ENCODE results near the gene FAM89A. TPM values are rescaled to one million over a fixed set of nuclear protein-coding genes. Genes with fewer than 3 reads are reported as not detected.

The FAM89A gene
- total RNA-seq, 1 experiment from 2014 or later = 1.5 TPM

GRCh38 chr1:230983811-230984210, 56.2 kb downstream of the FAM89A start:
- Histone ChIP-seq H4K5ac (ENCODE audit: insufficient read length, low read depth, low read length) (no peak overlapping the region), H2BK20ac (ENCODE audit: low read depth, low read length, poor library complexity, severe bottlenecking) (no peak overlapping the region), H4K91ac (ENCODE audit: insufficient read length, low read depth, low read length) (no peak overlapping the region), H3K27ac (ENCODE audit: insufficient read length, low read depth, low read length) (no peak overlapping the region), H3K56ac (ENCODE audit: insufficient read length, low read depth, low read length) (no peak overlapping the region), H3K9ac (ENCODE audit: extremely low read depth, insufficient read length, low read length) (no peak overlapping the region), H2BK5ac (ENCODE audit: insufficient read length, low read length) (no peak overlapping the region), H2AK5ac (ENCODE audit: insufficient read length, low read length) (no peak overlapping the region), H3K27me3 (ENCODE audit: insufficient read depth, low read length) (peaks cover 66% of the 10 kb centered on the region), H3T11ph (ENCODE audit: low read length) (no peak overlapping the region), H3K18ac (ENCODE audit: insufficient read length, low read depth, low read length) (no peak overlapping the region), H4K8ac (replicated peaks; ENCODE audit: insufficient read length, low read depth, low read length) (no peak overlapping the region), H3K14ac (ENCODE audit: insufficient read depth, low read length) (no peak overlapping the region), H3K23ac (ENCODE audit: insufficient read length, low read depth, low read length) (no peak overlapping the region), H4K20me1 (ENCODE audit: control insufficient read depth, insufficient read depth, insufficient read length) (no peaks in the 10 kb centered on the region), H3K4me1 (ENCODE audit: insufficient read depth, low read length) (0 out of 2 replicates have a peak, but pooled peaks cover 2% of the 10 kb centered on the region), H3K4ac (ENCODE audit: low read depth, low read length) (no peak overlapping the region), H3K79me1 (ENCODE audit: insufficient read depth, low read depth, low read length, poor library complexity, severe bottlenecking) (no peaks in the 10 kb centered on the region), H2BK120ac (ENCODE audit: low read depth, low read length, poor library complexity, severe bottlenecking) (no peak overlapping the region), H2AFZ (ENCODE audit: low read length) (no peak overlapping the region), H3K79me2 (ENCODE audit: insufficient read depth, low read length) (no peaks in the 10 kb centered on the region), H2BK15ac (ENCODE audit: low read depth, low read length) (no peak overlapping the region), H3K9me3 (ENCODE audit: control insufficient read depth, low read depth, low read length) (no peaks in the 10 kb centered on the region), H3K23me2 (ENCODE audit: insufficient read length, low read depth, low read length, poor library complexity, severe bottlenecking) (peaks cover 6% of the 10 kb centered on the region), H2BK12ac (ENCODE audit: insufficient read length, low read depth, low read length) (no peak overlapping the region), H3K4me2 (ENCODE audit: insufficient read depth, insufficient read length, low read length) (no peak overlapping the region)
- DNase-seq = no peak
- H3K36me3 Mint-ChIP-seq (ENCODE audit: insufficient read depth in 1 of 3, low read depth in 3 of 3) = peaks cover 0 to 7% (median 5%) of the 10 kb centered on the region in 3 experiments; a peak in 5 of 7 replicates
- peaks cover 24 to 34% of the 10 kb centered on the region in 2 experiments for H3K4me1 Mint-ChIP-seq
- H3K4me3 Mint-ChIP-seq = no peak overlapping the region
- H3K27me3 Mint-ChIP-seq (ENCODE audit: low read depth) = peaks cover under 1% of the 10 kb centered on the region
- no CpG with 5 or more reads among the region's 5 CpGs for WGBS (ENCODE audit: extremely low coverage, insufficient read length, low lambda C conversion rate)
- H3K27ac Mint-ChIP-seq = no peak overlapping the region
- TF ChIP-seq CTCF (conservative IDR thresholded peaks at IDR 0.05) = no peak
- no peaks in the 10 kb centered on the region; a peak in 1 of 5 replicates for H3K9me3 Mint-ChIP-seq
